Chondrocyte (in vitro differentiated cells): ENCODE data around the gene BTG4. TPM values are rescaled to one million over a fixed set of nuclear protein-coding genes. Genes with fewer than 3 reads are reported as not detected.

ENCODE experiments used
- DNase-seq: peaks from one replicate; pipeline ENCODE4 v3.0.0; 2021; ENCODE audit warnings: mixed read lengths, low spot score
- H3K27ac Mint-ChIP-seq: one replicate; pipeline ENCODE4 v1.8.0; 2021; ENCODE audit warnings: mild to moderate bottlenecking, moderate library complexity, mixed read lengths; ENCODE audit not compliant: unreplicated experiment
- H3K27me3 Mint-ChIP-seq: 2 replicates; pipeline ENCODE4 v1.8.0; 2021; ENCODE audit warnings: low read depth, mixed read lengths
- H3K36me3 Mint-ChIP-seq: 2 replicates; pipeline ENCODE4 v1.8.0; 2021; ENCODE audit warnings: low read depth, mixed read lengths
- H3K4me1 Mint-ChIP-seq: 2 replicates; pipeline ENCODE4 v1.8.0; 2021; ENCODE audit warnings: low read depth, mild to moderate bottlenecking, mixed read lengths
- H3K4me3 Mint-ChIP-seq: one replicate; pipeline ENCODE4 v1.8.0; 2021; ENCODE audit warnings: mild to moderate bottlenecking, moderate library complexity, mixed read lengths; ENCODE audit not compliant: unreplicated experiment
- H3K9me3 Mint-ChIP-seq: 2 replicates; pipeline ENCODE4 v1.8.0; 2021; ENCODE audit warnings: low read depth, mixed read lengths
- CTCF ChIP-seq: fragments of 200-600 bp; sonication (generic); IDR thresholded peaks from 2 replicates; pipeline ENCODE4 v1.5.0; 2021; ENCODE audit warnings: antibody characterized with exemption, mild to moderate bottlenecking, moderate library complexity
- total RNA-seq: library from RNA; stranded (reverse); gene quantifications from 3 replicates; pipeline ENCODE4 v1.2.1, GENCODE V29; 2021

BTG4 gene
- total RNA-seq, 1 donor from 2014 or later: not detected

DNA sequence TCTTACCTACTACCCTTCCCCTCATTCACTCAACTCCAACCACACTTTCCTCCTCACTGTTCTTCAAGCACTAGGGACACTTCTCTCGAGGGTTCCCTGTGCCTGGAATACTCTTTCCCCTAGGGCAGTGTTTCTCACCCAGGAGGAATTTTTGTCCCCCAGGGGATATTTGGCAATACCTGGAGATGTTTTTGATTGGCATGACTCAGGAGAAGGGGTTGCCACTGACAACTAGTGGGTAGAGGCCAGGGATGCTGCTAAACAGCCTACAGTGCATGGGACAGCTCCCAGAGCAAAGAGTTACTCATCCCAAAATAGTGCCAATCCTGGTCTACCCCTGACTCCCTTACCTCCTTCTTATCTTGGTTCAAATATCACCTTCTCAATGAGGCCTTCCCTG lies 40.0 kb downstream of the BTG4 start:
- Mint-ChIP-seq H3K4me3 (no peak overlapping the region), H3K27me3 (peaks cover 11% of the 10 kb centered on the region), H3K9me3 (peaks cover 9% of the 10 kb centered on the region), H3K4me1 (peaks cover 8% of the 10 kb centered on the region), H3K27ac (no peak overlapping the region), H3K36me3 (peaks cover 2% of the 10 kb centered on the region)
- no peak for TF ChIP-seq CTCF
- no peak for DNase-seq

DNA sequence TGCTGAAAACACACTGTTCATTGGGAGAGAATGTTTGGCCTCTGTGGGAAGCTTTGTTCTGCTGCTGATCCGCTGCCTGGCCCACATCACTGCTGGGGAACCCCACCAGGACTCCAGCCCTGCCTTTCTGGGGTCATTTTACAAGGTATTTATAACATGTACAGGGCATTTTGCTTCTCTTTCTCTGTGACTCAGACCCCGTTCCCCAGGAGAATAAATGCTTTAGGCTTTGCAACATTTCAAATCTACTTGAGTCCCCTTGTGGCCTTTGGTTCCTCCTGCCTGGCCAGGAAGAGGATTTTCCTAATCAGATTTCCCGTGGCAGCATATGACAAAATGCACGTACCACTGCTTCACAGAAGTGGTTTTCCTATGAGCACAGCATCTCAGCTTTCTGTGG lies 43.0 kb downstream of the BTG4 start:
- Mint-ChIP-seq H3K9me3 (peaks cover 3% of the 10 kb centered on the region), H3K27me3 (peaks cover 16% of the 10 kb centered on the region), H3K27ac (no peak overlapping the region), H3K4me1 (peaks cover 8% of the 10 kb centered on the region), H3K36me3 (no peaks in the 10 kb centered on the region), H3K4me3 (no peak overlapping the region)
- DNase-seq: no peak
- no peak for TF ChIP-seq CTCF

GRCh38 chr11:111466615-111467014 lies 45.6 kb downstream of the BTG4 start:
- no peak for TF ChIP-seq CTCF
- no peak overlapping the region for H3K27ac Mint-ChIP-seq
- no peaks in the 10 kb centered on the region for H3K9me3 Mint-ChIP-seq
- H3K4me3 Mint-ChIP-seq: no peak overlapping the region
- peaks cover 8% of the 10 kb centered on the region for H3K4me1 Mint-ChIP-seq
- no peaks in the 10 kb centered on the region for H3K36me3 Mint-ChIP-seq
- peaks cover 18% of the 10 kb centered on the region for H3K27me3 Mint-ChIP-seq
- DNase-seq: no peak

- peaks cover 26% of the 10 kb centered on the region for H3K27me3 Mint-ChIP-seq
- H3K4me3 Mint-ChIP-seq: no peak overlapping the region
- peaks cover 8% of the 10 kb centered on the region for H3K4me1 Mint-ChIP-seq
- TF ChIP-seq CTCF: no peak
- no peak for DNase-seq
- H3K27ac Mint-ChIP-seq: no peak overlapping the region
- H3K9me3 Mint-ChIP-seq: no peaks in the 10 kb centered on the region
- H3K36me3 Mint-ChIP-seq: no peaks in the 10 kb centered on the region
Measured at GRCh38 chr11:111465400-111465799, 46.8 kb downstream of the BTG4 start.

- Mint-ChIP-seq H3K27ac (no peak overlapping the region), H3K4me3 (no peak overlapping the region), H3K36me3 (no peaks in the 10 kb centered on the region), H3K4me1 (no peaks in the 10 kb centered on the region), H3K27me3 (peaks cover 37% of the 10 kb centered on the region), H3K9me3 (no peaks in the 10 kb centered on the region)
- DNase-seq: no peak
- no peak for TF ChIP-seq CTCF
Measured at GRCh38 chr11:111463276-111463675, 48.9 kb downstream of the BTG4 start.
